Astrocyte (in vitro differentiated cells and primary cell): ENCODE measurements around the gene CAPS.

ENCODE experiments used
- EZH2 ChIP-seq: IDR thresholded peaks from 2 replicates; pipeline ENCODE4 v1.6.1; 2012; ENCODE audit warnings: mild to moderate bottlenecking, low read length, inconsistent platforms; ENCODE audit not compliant: insufficient read depth
- TF ChIP-seq, protein P1 (sequence below): IDR thresholded peaks from 2 replicates; pipeline ENCODE4 v1.5.1; 2011; ENCODE audit warnings: low read depth, mild to moderate bottlenecking, inconsistent platforms, low read length, moderate library complexity; ENCODE audit not compliant: insufficient read depth

DNA sequence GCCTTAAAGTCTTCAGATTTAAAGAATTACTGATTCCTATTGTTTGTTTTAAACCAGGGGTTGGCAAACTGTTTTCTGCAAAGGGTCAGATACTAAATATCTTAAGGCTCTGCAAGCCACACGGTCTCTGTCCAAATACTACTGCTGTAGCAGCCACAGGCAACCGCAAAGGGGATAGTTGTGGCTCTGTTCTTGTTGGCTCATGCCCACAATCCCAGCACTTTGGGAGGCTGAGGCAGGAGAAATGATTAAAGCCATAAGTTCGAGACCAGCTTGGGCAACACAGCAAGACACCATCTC lies 41.5 kb downstream of the CAPS start:
- TF ChIP-seq, protein P1, sequence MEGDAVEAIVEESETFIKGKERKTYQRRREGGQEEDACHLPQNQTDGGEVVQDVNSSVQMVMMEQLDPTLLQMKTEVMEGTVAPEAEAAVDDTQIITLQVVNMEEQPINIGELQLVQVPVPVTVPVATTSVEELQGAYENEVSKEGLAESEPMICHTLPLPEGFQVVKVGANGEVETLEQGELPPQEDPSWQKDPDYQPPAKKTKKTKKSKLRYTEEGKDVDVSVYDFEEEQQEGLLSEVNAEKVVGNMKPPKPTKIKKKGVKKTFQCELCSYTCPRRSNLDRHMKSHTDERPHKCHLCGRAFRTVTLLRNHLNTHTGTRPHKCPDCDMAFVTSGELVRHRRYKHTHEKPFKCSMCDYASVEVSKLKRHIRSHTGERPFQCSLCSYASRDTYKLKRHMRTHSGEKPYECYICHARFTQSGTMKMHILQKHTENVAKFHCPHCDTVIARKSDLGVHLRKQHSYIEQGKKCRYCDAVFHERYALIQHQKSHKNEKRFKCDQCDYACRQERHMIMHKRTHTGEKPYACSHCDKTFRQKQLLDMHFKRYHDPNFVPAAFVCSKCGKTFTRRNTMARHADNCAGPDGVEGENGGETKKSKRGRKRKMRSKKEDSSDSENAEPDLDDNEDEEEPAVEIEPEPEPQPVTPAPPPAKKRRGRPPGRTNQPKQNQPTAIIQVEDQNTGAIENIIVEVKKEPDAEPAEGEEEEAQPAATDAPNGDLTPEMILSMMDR: no peak
- TF ChIP-seq EZH2: no peak
